ENCODE measurements around the gene ENDOU. TPM values are rescaled to one million over a fixed set of nuclear protein-coding genes. Genes with fewer than 3 reads are reported as not detected.
A peak's percentile ranks its signal among the peaks of the same experiment; 100 is the strongest.

The ENDOU gene
- total and polyA plus RNA-seq, 10 donors: 0.05 to 0.92 (median 0.24) TPM; not detected in 4

GRCh38 chr12:47750916-47751470 is 25.7 kb upstream of the ENDOU start:
- H3K36me3 ChIP-seq: peaks cover 0 to 58% (median 6%) of the 10 kb centered on the region in 6 donors
- H3K27me3 ChIP-seq (replicated peaks in 1 of 7): no peaks in the 10 kb centered on the region
- H3K9me3 ChIP-seq: no peaks in the 10 kb centered on the region
- WGBS, 5 donors: 83 to 91% (median 87%) methylated on average over 13 to 19 of the region's 19 CpGs
- H3K4me3 ChIP-seq: no peak overlapping the region
- no peak for TF ChIP-seq POLR2AphosphoS5 (IDR thresholded peaks at IDR 0.05)
- TF ChIP-seq CTCF (IDR thresholded peaks at IDR 0.05 in 8 of 11, conservative IDR thresholded peaks at IDR 0.05 in 3 of 11): no peak
- no peak for TF ChIP-seq POLR2A (IDR thresholded peaks at IDR 0.05)
- no peak for DNase-seq
- intact Hi-C loops (cut with DNase I; ENCODE audit: low total_unique reads): no loop called here
- peak overlapping the region in 1 of 8 donors; percentile 80 for H3K27ac ChIP-seq
- H3K4me1 ChIP-seq: peaks cover 17 to 90% (median 65%) of the 10 kb centered on the region in 6 donors

GRCh38 chr12:47750229-47750798 is 25.0 kb upstream of the ENDOU start:
- WGBS, 5 donors: 62 to 82% (median 69%) methylated on average over 6 to 10 of the region's 10 CpGs

GRCh38 chr12:47748899-47749298 is 23.6 kb upstream of the ENDOU start:
- Histone ChIP-seq H3K27ac (no peak overlapping the region), H3K36me3 (peaks cover 0 to 65% (median 6%) of the 10 kb centered on the region in 6 donors), H3K4me3 (no peak overlapping the region), H3K9me3 (no peaks in the 10 kb centered on the region), H3K4me1 (peaks cover 9 to 71% (median 45%) of the 10 kb centered on the region in 6 donors), H3K27me3 (replicated peaks in 1 of 7) (no peaks in the 10 kb centered on the region)
- no peak for DNase-seq
- TF ChIP-seq CTCF (IDR thresholded peaks at IDR 0.05 in 8 of 11, conservative IDR thresholded peaks at IDR 0.05 in 3 of 11): no peak
- TF ChIP-seq POLR2A (IDR thresholded peaks at IDR 0.05): no peak
- no peak for TF ChIP-seq POLR2AphosphoS5 (IDR thresholded peaks at IDR 0.05)
- 88 to 100% (median 92%) methylated on average over 3 of the region's 3 CpGs for WGBS, 5 donors
- intact Hi-C loops (cut with DNase I; ENCODE audit: low total_unique reads): no loop called here

More at GRCh38 chr12:47750229-47750798, 25.0 kb upstream of the ENDOU start:
- TF ChIP-seq CTCF (IDR thresholded peaks at IDR 0.05 in 8 of 11, conservative IDR thresholded peaks at IDR 0.05 in 3 of 11): no peak
- peak in 2 of 3 donors; percentile 14 to 29 for TF ChIP-seq POLR2AphosphoS5 (IDR thresholded peaks at IDR 0.05)
- H3K9me3 ChIP-seq: no peaks in the 10 kb centered on the region
- peaks cover 0 to 64% (median 6%) of the 10 kb centered on the region in 6 donors for H3K36me3 ChIP-seq
- DNase-seq: no peak
- H3K4me1 ChIP-seq: peaks cover 14 to 85% (median 59%) of the 10 kb centered on the region in 6 donors
- no peak overlapping the region for H3K4me3 ChIP-seq
- H3K27ac ChIP-seq: no peak overlapping the region
- intact Hi-C loops (cut with DNase I; ENCODE audit: low total_unique reads): no loop called here
- no peaks in the 10 kb centered on the region for H3K27me3 ChIP-seq (replicated peaks in 1 of 7)

- DNase-seq: no peak
- intact Hi-C loops (cut with DNase I; ENCODE audit: low total_unique reads): no loop called here
- no peaks in the 10 kb centered on the region for H3K27me3 ChIP-seq (replicated peaks in 1 of 7)
- H3K4me1 ChIP-seq: peaks cover 6 to 66% (median 40%) of the 10 kb centered on the region in 6 donors
- H3K36me3 ChIP-seq: peaks cover 0 to 65% (median 6%) of the 10 kb centered on the region in 6 donors
- no peak overlapping the region for H3K4me3 ChIP-seq
- WGBS, 5 donors: 83 to 94% (median 89%) methylated on average over 1 of the region's 1 CpG
- TF ChIP-seq POLR2AphosphoS5 (IDR thresholded peaks at IDR 0.05) (no peak), CTCF (IDR thresholded peaks at IDR 0.05 in 8 of 11, conservative IDR thresholded peaks at IDR 0.05 in 3 of 11) (no peak), POLR2A (IDR thresholded peaks at IDR 0.05) (no peak)
- H3K27ac ChIP-seq: no peak overlapping the region
- no peaks in the 10 kb centered on the region for H3K9me3 ChIP-seq
Measured at GRCh38 chr12:47748507-47748828, 23.2 kb upstream of the ENDOU start.
